ENCODE data around the gene PARD3B.

- TF ChIP-seq MAFK (IDR thresholded peaks at IDR 0.05; ENCODE audit: low read depth, low read length) (no peak), CTCF (conservative IDR thresholded peaks at IDR 0.05; ENCODE audit: low read depth, low read length) (no peak), POLR2A (IDR thresholded peaks at IDR 0.05; ENCODE audit: low read depth, low read length) (no peak), MXI1 (IDR thresholded peaks at IDR 0.05; ENCODE audit: borderline replicate concordance, low read depth, low read length) (no peak), RFX5 (IDR thresholded peaks at IDR 0.05; ENCODE audit: low read depth, low read length) (no peak), BHLHE40 (IDR thresholded peaks at IDR 0.05; ENCODE audit: low read depth, low read length) (no peak), CHD1 (IDR thresholded peaks at IDR 0.05; ENCODE audit: low read depth, low read length) (no peak), RCOR1 (IDR thresholded peaks at IDR 0.05; ENCODE audit: insufficient replicate concordance, low read length) (no peak), SMC3 (IDR thresholded peaks at IDR 0.05; ENCODE audit: low read depth, low read length) (no peak), MAZ (IDR thresholded peaks at IDR 0.05; ENCODE audit: borderline replicate concordance, low read depth, low read length) (no peak), ELK1 (IDR thresholded peaks at IDR 0.05; ENCODE audit: borderline replicate concordance, low read depth, low read length) (no peak)
Measured at GRCh38 chr2:205482399-205483081, 937.3 kb downstream of the PARD3B start.
